Measurements from ENCODE around the gene UBXN11.

UBXN11 gene

DNA sequence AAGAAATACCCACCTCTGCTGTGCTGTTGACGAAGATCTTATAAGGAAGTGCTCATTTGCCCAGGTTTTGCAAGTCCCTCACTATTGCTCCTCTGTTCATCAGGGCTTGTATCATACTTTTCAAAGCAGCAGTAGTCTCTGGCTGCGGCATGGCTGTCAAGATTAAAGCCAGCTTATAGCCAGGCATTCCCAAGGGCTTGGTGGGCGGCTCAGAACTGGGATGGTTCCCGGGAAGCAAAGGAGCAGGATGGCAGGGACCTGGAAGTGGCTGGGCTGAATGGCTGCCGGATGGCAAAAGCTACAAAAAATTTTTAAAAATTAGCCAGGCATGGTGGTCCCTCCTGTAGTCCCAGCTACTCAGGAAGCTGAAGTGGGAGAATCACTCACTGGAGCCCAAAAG, 43.2 kb downstream of the UBXN11 start:
- no peak for DNase-seq

DNA sequence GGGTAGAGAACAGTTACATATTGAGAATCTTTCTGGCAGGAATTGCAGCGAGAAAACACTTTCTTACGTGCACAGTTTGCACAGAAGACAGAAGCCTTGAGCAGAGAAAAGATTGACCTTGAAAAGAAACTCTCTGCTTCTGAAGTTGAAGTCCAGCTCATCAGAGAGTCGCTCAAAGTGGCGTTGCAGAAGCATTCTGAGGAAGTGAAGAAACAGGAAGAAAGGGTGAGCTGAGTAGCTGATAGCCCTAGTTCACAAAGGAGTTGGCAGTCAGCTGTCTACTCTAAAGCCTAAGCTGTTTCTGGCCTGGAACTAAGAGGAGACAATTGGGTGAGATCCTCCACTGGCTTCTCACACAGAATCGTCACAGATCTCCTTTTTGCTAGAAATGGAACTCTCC, 46.9 kb downstream of the UBXN11 start:
- peak; percentile 91 for DNase-seq

DNA sequence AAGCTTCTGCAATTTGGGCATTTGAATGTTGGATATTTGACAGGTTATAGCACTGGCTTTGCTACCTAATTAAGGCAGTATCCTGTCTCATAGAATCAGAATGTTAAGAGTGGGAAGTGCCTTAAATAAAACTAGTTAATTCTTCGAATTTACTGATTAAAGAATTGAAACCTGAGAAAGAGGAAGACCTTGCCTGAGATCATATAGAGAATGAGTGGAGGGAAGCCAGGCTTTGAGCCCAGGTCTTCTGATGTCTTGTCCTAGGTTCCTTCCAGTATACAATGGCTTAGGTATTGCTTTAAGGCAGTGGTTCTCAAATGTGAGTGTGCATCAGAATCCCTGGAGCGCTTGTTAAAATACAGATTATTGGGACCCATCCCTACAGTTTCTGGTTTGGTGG, 47.4 kb downstream of the UBXN11 start:
- DNase-seq, result no peak

DNA sequence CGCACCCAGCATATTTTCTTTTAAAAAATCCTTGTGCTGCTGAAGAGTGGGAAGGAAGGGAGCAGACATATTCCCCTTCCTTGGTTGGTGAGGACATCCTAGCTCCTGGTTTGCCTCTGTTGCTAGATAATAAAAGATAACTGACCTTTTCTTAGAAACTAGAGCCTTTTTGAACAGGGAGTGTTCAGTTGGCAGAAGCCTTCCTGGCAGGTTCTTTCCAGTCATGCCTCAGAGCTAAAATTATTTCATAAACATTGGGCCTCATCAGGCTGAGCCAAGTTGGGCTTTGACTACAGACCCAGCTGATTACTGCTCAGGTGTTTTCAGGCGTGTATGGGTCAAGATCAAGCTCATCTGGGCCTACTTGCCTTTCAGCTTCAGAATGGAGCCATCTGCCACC, 49.2 kb downstream of the UBXN11 start:
- DNase-seq, result no peak

GRCh38 chr1:26254404-26254803, 52.0 kb downstream of the UBXN11 start:
- DNase-seq, result no peak

DNA sequence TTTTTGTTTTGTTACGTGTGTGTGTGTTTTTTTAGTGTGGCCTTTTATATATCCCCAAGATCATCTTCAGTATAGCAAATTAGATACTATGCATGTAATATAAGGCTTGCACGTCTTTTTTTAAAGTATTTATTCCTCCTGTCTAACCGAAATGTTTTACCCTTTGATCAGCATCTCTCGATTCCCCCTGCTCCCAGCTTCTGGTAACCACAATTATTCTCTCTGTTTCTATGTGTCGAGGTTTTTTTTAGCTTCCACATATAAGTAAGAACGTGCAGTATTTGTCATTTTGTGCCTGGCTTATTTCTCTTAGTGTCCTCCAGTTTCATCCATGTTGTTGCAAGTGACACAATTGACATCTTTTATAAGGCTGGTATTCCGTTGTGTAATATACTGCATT, 53.7 kb downstream of the UBXN11 start:
- DNase-seq, result no peak

DNA sequence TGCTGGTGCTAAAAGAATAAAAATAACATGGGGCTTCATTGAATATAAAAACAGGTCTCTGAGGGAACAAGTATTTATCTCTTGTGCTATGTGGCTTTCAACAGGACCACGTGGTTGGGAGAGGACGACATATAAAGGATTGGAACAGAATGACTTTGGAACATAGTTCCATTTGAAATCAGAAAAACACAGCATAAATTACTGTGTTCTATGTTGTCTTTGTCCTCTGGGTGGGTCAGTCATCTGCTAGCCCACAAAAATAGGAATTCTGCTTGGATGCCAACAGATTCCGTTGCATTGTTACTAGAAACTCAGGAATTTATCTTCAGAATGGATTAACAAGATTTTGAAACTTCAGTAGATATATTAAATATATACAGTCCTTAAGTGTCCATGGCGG, 66.5 kb downstream of the UBXN11 start:
- no peak for DNase-seq

GRCh38 chr1:26237230-26237966, 69.0 kb downstream of the UBXN11 start:
- DNase-seq, result peak; percentile 19

DNA sequence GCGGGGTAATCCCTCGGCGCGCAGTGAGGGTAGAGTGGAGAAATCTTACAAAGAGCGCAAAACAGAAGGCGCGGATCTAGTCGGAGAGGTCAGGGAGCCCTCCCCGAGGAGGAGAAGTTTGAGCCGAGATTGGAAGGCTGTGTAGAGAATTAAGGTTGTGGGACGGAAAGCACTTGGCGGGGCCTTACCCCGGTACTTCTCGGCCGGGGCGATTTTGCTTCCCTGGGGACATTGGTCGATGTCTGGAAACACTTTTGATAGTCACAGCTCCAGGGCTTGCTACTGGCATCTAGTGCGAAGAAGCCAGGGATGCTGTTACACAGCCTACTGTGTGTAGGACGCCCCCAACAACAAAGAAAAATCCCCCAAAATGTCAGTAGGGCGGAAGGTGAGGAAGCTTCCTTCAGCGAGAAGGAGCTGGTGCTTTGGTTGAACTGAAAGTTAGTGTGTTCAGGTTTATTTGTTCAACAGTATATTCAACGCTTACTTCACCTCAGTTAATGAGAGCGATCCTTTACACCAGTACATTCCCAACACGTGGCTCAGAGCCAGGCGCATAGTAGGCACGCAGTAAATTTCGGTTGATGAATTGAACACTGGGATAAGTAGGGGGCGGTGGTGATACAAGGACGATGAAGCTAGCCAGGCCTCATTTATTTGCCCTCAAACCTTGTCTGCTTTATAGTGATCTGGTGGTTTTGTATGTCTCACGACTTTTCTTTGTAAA, 71.6 kb downstream of the UBXN11 start:
- peak; percentile 8 for DNase-seq

- DNase-seq, result peak; percentile 93
These were observed 72.4 kb downstream of the UBXN11 start, which contains the start of gene CEP85 for GRCh38 chr1:26233903-26234643. Gene CEP85 (plus strand): TSS chr1:26234200. CDS start chr1:26239784, 5,584 bp downstream.
